IMR-90 (cell line): ENCODE data around the gene NMT1. TPM values are rescaled to one million over a fixed set of nuclear protein-coding genes. Genes with fewer than 3 reads are reported as not detected.
A peak's percentile ranks its signal among the peaks of the same experiment; 100 is the strongest.

ENCODE experiments used
- ATAC-seq: fragments of 200-7000 bp; cut with Tn5 transposase; 2 replicates; pipeline ENCODE4 v1.9.1; 2020; ENCODE audit warnings: low read depth, mild to moderate bottlenecking, moderate library complexity
- BruUV-seq: library from RNA; stranded (reverse); fragments of 400-500 nt; replicated peaks from 2 replicates; lab custom pipeline; 2021; lab: Mats Ljungman, UMichigan
- CTCF ChIA-PET: fragments of 300-600 bp; formaldehyde crosslinking; extraction: SDS; loops from one replicate; lab custom pipeline; 2021; ENCODE audit warnings: antibody characterized with exemption; lab: Yijun Ruan, JAX
- POLR2A ChIA-PET: fragments of 300-600 bp; sonication (Branson Sonifier 250); formaldehyde crosslinking; loops from one replicate; lab custom pipeline; 2022; ENCODE audit warnings: antibody characterized with exemption; ENCODE audit not compliant: unreplicated experiment; lab: Charles Lee
- DNase-seq: peaks from one replicate; pipeline ENCODE4 v3.0.0; 2013
- H2AFZ ChIP-seq: replicated peaks from 2 replicates; pipeline ENCODE3; 2013; ENCODE audit warnings: low read length, mild to moderate bottlenecking; ENCODE audit not compliant: poor library complexity
- H2AK5ac ChIP-seq: 2 replicates; pipeline ENCODE4 v1.6.1; 2013; ENCODE audit warnings: low read depth, low read length, inconsistent platforms
- H2AK9ac ChIP-seq: replicated peaks from 2 replicates; pipeline ENCODE3; 2013; ENCODE audit warnings: mild to moderate bottlenecking, low read depth, low read length, moderate library complexity; ENCODE audit not compliant: poor library complexity
- H2BK120ac ChIP-seq: 2 replicates; pipeline ENCODE4 v1.6.1; 2013; ENCODE audit warnings: low read depth, low read length, inconsistent platforms
- H2BK15ac ChIP-seq: 3 replicates; pipeline ENCODE4 v1.6.1; 2013; ENCODE audit warnings: low read depth, low read length, inconsistent platforms
- H2BK20ac ChIP-seq: 2 replicates; pipeline ENCODE4 v1.6.1; 2013; ENCODE audit warnings: low read depth, mild to moderate bottlenecking, inconsistent platforms, low read length, moderate library complexity
- H2BK5ac ChIP-seq: 2 replicates; pipeline ENCODE4 v1.6.1; 2013; ENCODE audit warnings: mild to moderate bottlenecking, low read depth, low read length, inconsistent platforms; ENCODE audit not compliant: poor library complexity, severe bottlenecking
- H3K14ac ChIP-seq: replicated peaks from 2 replicates; pipeline ENCODE4 v1.6.1; 2013; ENCODE audit warnings: low read depth, low read length, inconsistent platforms
- H3K18ac ChIP-seq: 2 replicates; pipeline ENCODE4 v1.6.1; 2013; ENCODE audit warnings: low read depth, low read length, control low read depth
- H3K23ac ChIP-seq: 2 replicates; pipeline ENCODE4 v1.6.1; 2013; ENCODE audit warnings: low read depth, low read length, inconsistent platforms
- H3K27ac ChIP-seq: 2 replicates; pipeline ENCODE4 v1.5.1; 2013; ENCODE audit warnings: mild to moderate bottlenecking, control low read depth, low read length; ENCODE audit not compliant: insufficient read depth
- H3K27me3 ChIP-seq: 2 replicates; pipeline ENCODE4 v1.6.1; 2013; ENCODE audit warnings: low read length; ENCODE audit not compliant: control insufficient read depth, insufficient read depth
- H3K36me3 ChIP-seq: 2 replicates; pipeline ENCODE4 v1.6.1; 2013; ENCODE audit warnings: low read length, mixed read lengths; ENCODE audit not compliant: control insufficient read depth, insufficient read depth
- H3K4ac ChIP-seq: 2 replicates; pipeline ENCODE4 v1.6.1; 2013; ENCODE audit warnings: low read depth, low read length, inconsistent platforms
- H3K4me1 ChIP-seq: 2 replicates; pipeline ENCODE4 v1.6.1; 2013; ENCODE audit warnings: low read length, mixed read lengths; ENCODE audit not compliant: control insufficient read depth, insufficient read depth
- H3K4me2 ChIP-seq: 2 replicates; pipeline ENCODE4 v1.6.1; 2013; ENCODE audit warnings: low read depth, mild to moderate bottlenecking, control low read depth, low read length, moderate library complexity
- H3K4me3 ChIP-seq: 2 replicates; pipeline ENCODE4 v1.5.1; 2013; ENCODE audit warnings: low read depth, mild to moderate bottlenecking, control low read depth, low read length, moderate library complexity; ENCODE audit not compliant: insufficient read depth
- H3K56ac ChIP-seq: 2 replicates; pipeline ENCODE4 v1.6.1; 2013; ENCODE audit warnings: low read length, inconsistent platforms; ENCODE audit not compliant: insufficient read depth; ENCODE audit errors: extremely low read depth
- H3K79me1 ChIP-seq, 2 experiments: 2 replicates each; pipeline ENCODE4 v1.6.1; 2013; ENCODE audit warnings: low read length in 2 of 2, inconsistent platforms in 1 of 2, low read depth in 1 of 2
- H3K9ac ChIP-seq: 2 replicates; pipeline ENCODE4 v1.6.1; 2013; ENCODE audit warnings: low read depth, low read length, control low read depth
- H3K9me1 ChIP-seq: 2 replicates; pipeline ENCODE4 v1.6.1; 2013; ENCODE audit warnings: low read length, inconsistent platforms; ENCODE audit not compliant: insufficient read depth
- H3K9me3 ChIP-seq: 2 replicates; pipeline ENCODE4 v1.6.1; 2013; ENCODE audit warnings: low read length; ENCODE audit not compliant: control insufficient read depth, insufficient read depth
- H4K20me1 ChIP-seq: 2 replicates; pipeline ENCODE4 v1.6.1; 2013; ENCODE audit warnings: low read length, inconsistent platforms; ENCODE audit not compliant: insufficient read depth
- H4K5ac ChIP-seq: 2 replicates; pipeline ENCODE4 v1.6.1; 2013; ENCODE audit warnings: mild to moderate bottlenecking, low read depth, low read length, control low read depth
- H4K8ac ChIP-seq, 2 experiments: 2 replicates each; pipeline ENCODE4 v1.6.1; 2013; ENCODE audit warnings: low read depth in 2 of 2, low read length in 2 of 2, control low read depth in 1 of 2, inconsistent platforms in 1 of 2
- H4K91ac ChIP-seq: 2 replicates; pipeline ENCODE4 v1.6.1; 2013; ENCODE audit warnings: low read depth, low read length, inconsistent platforms; ENCODE audit not compliant: insufficient read depth
- BHLHE40 ChIP-seq: fragments of 150-350 bp; IDR thresholded peaks from 2 replicates; pipeline ENCODE4 v1.6.1; 2016; ENCODE audit warnings: mild to moderate bottlenecking, low read depth, low read length
- CEBPB ChIP-seq: IDR thresholded peaks from 2 replicates; pipeline ENCODE4 v1.6.1; 2012; ENCODE audit warnings: low read depth, low read length, improper control_type of control experiment
- CHD1 ChIP-seq: IDR thresholded peaks from 2 replicates; pipeline ENCODE4 v1.6.1; 2012; ENCODE audit warnings: low read depth, low read length, improper control_type of control experiment
- FOS ChIP-seq: fragments of 150-350 bp; IDR thresholded peaks from 2 replicates; pipeline ENCODE4 v1.6.1; 2016; ENCODE audit warnings: low read depth, low read length
- MAFK ChIP-seq: IDR thresholded peaks from 2 replicates; pipeline ENCODE4 v1.6.1; 2012; ENCODE audit warnings: low read depth, low read length, improper control_type of control experiment
- MAZ ChIP-seq: IDR thresholded peaks from 2 replicates; pipeline ENCODE4 v1.6.1; 2012; ENCODE audit warnings: low read depth, mild to moderate bottlenecking, low read length, improper control_type of control experiment, moderate library complexity, borderline replicate concordance
- POLR2A ChIP-seq: IDR thresholded peaks from 2 replicates; pipeline ENCODE4 v1.6.1; 2012; ENCODE audit warnings: mild to moderate bottlenecking, low read depth, low read length
- RAD21 ChIP-seq: IDR thresholded peaks from 2 replicates; pipeline ENCODE4 v1.6.1; 2012; ENCODE audit warnings: low read length, improper control_type of control experiment
- RFX5 ChIP-seq: IDR thresholded peaks from 2 replicates; pipeline ENCODE4 v1.8.0; 2012; ENCODE audit warnings: low read depth, mild to moderate bottlenecking, low read length, moderate library complexity
- SMC3 ChIP-seq: fragments of 150-350 bp; IDR thresholded peaks from 2 replicates; pipeline ENCODE4 v1.6.1; 2016; ENCODE audit warnings: low read depth, mild to moderate bottlenecking, antibody characterized with exemption, low read length, moderate library complexity
- WGBS, 2 experiments: methylation state at CpG; one replicate each; pipeline versions ENCODE4 v1.1.5 to v1.1.7; 2013; ENCODE audit warnings: missing lambda C conversion rate in 2 of 2; ENCODE audit not compliant: insufficient read length in 1 of 2; ENCODE audit errors: extremely low coverage in 2 of 2; 5-methylcytosine and 5-hydroxymethylcytosine counted together
- dilution Hi-C: fragments of 300-500 bp; cut with HindIII; formaldehyde crosslinking; loops from one replicate; pipeline ENCODE4 v1.14.3; 2018; ENCODE audit warnings: low sequenced_read_pairs; ENCODE audit not compliant: unreplicated experiment
- in situ Hi-C: fragments of 300-500 bp; cut with MboI; formaldehyde crosslinking; loops from 3 replicates; pipeline ENCODE4 v1.14.3; 2019; ENCODE audit warnings: low sequenced_read_pairs, inconsistent platforms, mixed read lengths
- intact Hi-C: fragments of 100-400 bp; cut with micrococcal nuclease; formaldehyde crosslinking; loops from 2 replicates; pipeline ENCODE4 v1.10.0; 2022
- polyA plus RNA-seq, 3 experiments: library from polyadenylated mRNA; depleted of rRNA; stranded (reverse); fragments of >200 nt; gene quantifications; 2 replicates each; pipeline ENCODE4 v1.2.3, GENCODE V29; 2012; ENCODE audit warnings: low replicate concordance in 1 of 3
- total RNA-seq: library from RNA; depleted of rRNA; stranded (reverse); fragments of >200 nt; gene quantifications from 2 replicates; pipeline ENCODE4 v1.2.3, GENCODE V29; 2012
- TF ChIP-seq, protein P1 (sequence below): fragments of 150-350 bp; IDR thresholded peaks from 2 replicates; pipeline ENCODE4 v1.6.1; 2017; ENCODE audit warnings: mild to moderate bottlenecking, antibody characterized with exemption, low read length, low read depth
- TF ChIP-seq, protein P2 (sequence below): fragments of 150-350 bp; IDR thresholded peaks from 2 replicates; pipeline ENCODE4 v1.6.1; 2016; ENCODE audit warnings: low read depth, mild to moderate bottlenecking, low read length, moderate library complexity, borderline replicate concordance
- TF ChIP-seq, protein P3 (sequence below): conservative IDR thresholded peaks from 2 replicates; pipeline ENCODE4 v1.5.1; 2012; ENCODE audit warnings: mild to moderate bottlenecking, low read depth, low read length, improper control_type of control experiment

NMT1 gene
- total and polyA plus RNA-seq, 2 of the 4 experiments (the other 2 are of a cell fraction), result 38.0 to 60.6 TPM

DNA sequence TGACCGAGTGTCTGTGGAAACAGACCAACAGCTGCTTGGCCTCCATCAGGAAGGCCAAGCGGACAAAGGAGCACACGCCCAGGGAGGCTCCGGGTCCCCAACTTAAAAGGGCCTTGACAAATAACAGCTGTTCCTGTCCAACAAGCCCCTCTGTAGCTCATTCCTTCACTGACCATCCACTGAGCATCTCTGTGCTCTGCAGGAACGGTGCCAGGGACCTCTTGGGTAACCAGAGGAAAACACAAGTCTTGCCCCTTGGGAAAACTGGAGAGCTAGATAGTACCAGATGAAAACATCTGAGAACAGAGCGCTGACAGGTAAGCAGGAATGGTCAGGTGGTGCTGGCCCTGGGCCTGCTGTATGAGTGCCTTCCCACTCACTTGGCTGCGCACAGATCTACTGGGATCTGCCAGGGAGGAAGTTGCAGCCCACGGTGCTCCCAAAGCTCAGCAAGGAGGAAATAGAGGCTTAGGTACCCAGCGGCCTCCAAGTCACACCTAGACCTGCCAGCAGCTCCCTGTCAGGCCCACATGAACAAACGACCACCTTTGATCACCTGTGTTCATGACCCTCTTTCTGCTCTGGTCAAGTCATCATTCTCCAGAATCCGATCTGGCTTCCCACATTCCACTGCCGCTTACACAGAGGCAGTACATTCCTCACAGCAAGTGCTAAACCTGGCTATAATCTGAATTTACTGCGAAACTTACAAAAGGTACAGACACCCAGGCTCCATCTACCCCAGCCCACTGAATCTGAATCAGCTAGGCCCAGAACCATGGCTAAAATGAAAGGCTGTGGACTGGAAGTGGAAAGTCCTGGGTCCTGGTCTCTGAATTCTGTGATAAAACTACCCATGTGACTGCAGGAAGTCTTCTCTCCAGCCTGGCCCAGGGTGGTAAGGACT lies 22.1 kb upstream of the NMT1 start:
- Histone ChIP-seq H3K56ac (no peak overlapping the region), H2BK120ac (no peak overlapping the region), H3K27ac (no peak overlapping the region), H2AK9ac (no peak overlapping the region), H3K18ac (no peak overlapping the region), H2BK20ac (no peak overlapping the region), H3K4me3 (no peak overlapping the region), H4K20me1 (peaks cover 11% of the 10 kb centered on the region), H3K9ac (no peak overlapping the region), H3K4ac (no peak overlapping the region), H4K8ac (peak overlapping the region in 1 of 2 experiments; percentile 19; a peak in 1 of 4 replicates), H2AFZ (no peak overlapping the region), H3K23ac (peak overlapping the region; percentile 14; the same call in 1 of the 2 replicates), H3K4me1 (peaks cover 15% of the 10 kb centered on the region; the same call in 1 of the 2 replicates), H3K36me3 (peaks cover 14% of the 10 kb centered on the region; the same call in 1 of the 2 replicates), H3K14ac (no peak overlapping the region; the same call in 1 of the 2 replicates), H2BK15ac (no peak overlapping the region), H4K91ac (no peak overlapping the region), H2BK5ac (no peak overlapping the region), H2AK5ac (peak overlapping the region; percentile 54; the same call in 1 of the 2 replicates), H4K5ac (no peak overlapping the region; the same call in 1 of the 2 replicates), H3K79me1 (peaks cover 45 to 73% of the 10 kb centered on the region in 2 experiments), H3K9me1 (peaks cover 24% of the 10 kb centered on the region), H3K9me3 (no peaks in the 10 kb centered on the region), H3K27me3 (no peaks in the 10 kb centered on the region), H3K4me2 (no peak overlapping the region)
- dilution Hi-C loops (no loop called here), intact Hi-C loops (no loop called here), in situ Hi-C loops (no loop called here)
- POLR2A ChIA-PET, result interaction anchor here (0.6 kb wide), 1 partner anchor 22 kb away, joined by 4 read pairs; no protein-coding TSS in a partner anchor
- CTCF ChIA-PET, result interaction anchor here (1.3 kb wide), 1 partner anchor 17 kb away, joined by 3 read pairs; no protein-coding TSS in a partner anchor
- DNase-seq (no peak), ATAC-seq (peak; percentile 30; the same call in 1 of the 2 replicates)
- BruUV-seq, result no TSS peak
- WGBS, 2 experiments, result 83% methylated on average over 4 of the region's 13 CpGs; no CpG with 5 or more reads in 1 of the 2 experiments
- no peak for TF ChIP-seq SMC3
- no peak for TF ChIP-seq RFX5
- TF ChIP-seq, protein P1, sequence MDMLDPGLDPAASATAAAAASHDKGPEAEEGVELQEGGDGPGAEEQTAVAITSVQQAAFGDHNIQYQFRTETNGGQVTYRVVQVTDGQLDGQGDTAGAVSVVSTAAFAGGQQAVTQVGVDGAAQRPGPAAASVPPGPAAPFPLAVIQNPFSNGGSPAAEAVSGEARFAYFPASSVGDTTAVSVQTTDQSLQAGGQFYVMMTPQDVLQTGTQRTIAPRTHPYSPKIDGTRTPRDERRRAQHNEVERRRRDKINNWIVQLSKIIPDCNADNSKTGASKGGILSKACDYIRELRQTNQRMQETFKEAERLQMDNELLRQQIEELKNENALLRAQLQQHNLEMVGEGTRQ, result no peak
- no peak for TF ChIP-seq POLR2A
- TF ChIP-seq FOS, result no peak
- no peak for TF ChIP-seq RAD21
- TF ChIP-seq, protein P2, sequence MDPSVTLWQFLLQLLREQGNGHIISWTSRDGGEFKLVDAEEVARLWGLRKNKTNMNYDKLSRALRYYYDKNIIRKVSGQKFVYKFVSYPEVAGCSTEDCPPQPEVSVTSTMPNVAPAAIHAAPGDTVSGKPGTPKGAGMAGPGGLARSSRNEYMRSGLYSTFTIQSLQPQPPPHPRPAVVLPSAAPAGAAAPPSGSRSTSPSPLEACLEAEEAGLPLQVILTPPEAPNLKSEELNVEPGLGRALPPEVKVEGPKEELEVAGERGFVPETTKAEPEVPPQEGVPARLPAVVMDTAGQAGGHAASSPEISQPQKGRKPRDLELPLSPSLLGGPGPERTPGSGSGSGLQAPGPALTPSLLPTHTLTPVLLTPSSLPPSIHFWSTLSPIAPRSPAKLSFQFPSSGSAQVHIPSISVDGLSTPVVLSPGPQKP, result no peak
- no peak for TF ChIP-seq MAFK
- TF ChIP-seq BHLHE40, result no peak
- no peak for TF ChIP-seq MAZ
- no peak for TF ChIP-seq CHD1
- TF ChIP-seq, protein P3, sequence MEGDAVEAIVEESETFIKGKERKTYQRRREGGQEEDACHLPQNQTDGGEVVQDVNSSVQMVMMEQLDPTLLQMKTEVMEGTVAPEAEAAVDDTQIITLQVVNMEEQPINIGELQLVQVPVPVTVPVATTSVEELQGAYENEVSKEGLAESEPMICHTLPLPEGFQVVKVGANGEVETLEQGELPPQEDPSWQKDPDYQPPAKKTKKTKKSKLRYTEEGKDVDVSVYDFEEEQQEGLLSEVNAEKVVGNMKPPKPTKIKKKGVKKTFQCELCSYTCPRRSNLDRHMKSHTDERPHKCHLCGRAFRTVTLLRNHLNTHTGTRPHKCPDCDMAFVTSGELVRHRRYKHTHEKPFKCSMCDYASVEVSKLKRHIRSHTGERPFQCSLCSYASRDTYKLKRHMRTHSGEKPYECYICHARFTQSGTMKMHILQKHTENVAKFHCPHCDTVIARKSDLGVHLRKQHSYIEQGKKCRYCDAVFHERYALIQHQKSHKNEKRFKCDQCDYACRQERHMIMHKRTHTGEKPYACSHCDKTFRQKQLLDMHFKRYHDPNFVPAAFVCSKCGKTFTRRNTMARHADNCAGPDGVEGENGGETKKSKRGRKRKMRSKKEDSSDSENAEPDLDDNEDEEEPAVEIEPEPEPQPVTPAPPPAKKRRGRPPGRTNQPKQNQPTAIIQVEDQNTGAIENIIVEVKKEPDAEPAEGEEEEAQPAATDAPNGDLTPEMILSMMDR, result no peak
- TF ChIP-seq CEBPB, result no peak
